Measurements from ENCODE around the gene KCNG2. TPM values are rescaled to one million over a fixed set of nuclear protein-coding genes. Genes with fewer than 3 reads are reported as not detected.

Gene KCNG2
- total and polyA plus RNA-seq, 2 experiments from 2014 or later, result not detected

DNA sequence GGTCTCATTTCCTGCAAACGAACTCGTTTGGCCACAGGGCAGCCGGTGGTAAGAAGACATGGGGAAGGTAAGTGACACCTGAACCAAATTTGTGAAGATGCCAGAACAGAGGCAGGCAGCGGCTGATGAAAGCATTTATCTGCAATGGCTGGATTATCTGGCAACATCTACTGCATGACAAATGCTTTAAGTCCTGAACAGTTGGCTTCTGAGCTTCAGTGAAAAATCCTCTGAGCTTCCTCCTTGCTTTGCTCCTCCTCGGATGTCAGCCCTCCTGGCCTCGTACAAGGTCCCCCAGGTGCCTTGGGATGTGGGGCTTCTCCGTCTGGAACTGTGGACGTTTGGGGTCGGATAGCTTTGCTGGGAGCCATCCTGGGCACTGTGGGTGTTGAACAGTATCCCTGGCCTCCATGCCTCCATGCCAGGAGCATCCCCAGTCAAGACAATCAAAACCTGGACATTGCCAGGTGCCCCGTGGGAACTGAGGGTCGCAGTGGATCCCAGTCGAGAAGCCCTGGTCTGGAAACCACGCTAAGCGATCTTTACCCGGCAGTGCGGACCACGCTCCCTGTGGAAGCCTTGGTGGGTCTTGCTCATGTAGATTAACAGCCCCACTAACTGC, 49.3 kb downstream of the KCNG2 start:
- 92% methylated on average over 17 of the region's 17 CpGs for WGBS (ENCODE audit: low lambda C conversion rate, missing lambda C conversion rate)
- no peak for TF ChIP-seq EZH2phosphoT487 (IDR thresholded peaks at IDR 0.05; ENCODE audit: low read depth, severe bottlenecking, unreplicated experiment)
- no peak for TF ChIP-seq CTCF (IDR thresholded peaks at IDR 0.05; ENCODE audit: poor library complexity)
- TF ChIP-seq EZH2 (IDR thresholded peaks at IDR 0.05; ENCODE audit: borderline replicate concordance), result no peak
- no peak overlapping the region for H3K4me2 ChIP-seq
- no peak for DNase-seq (ENCODE audit: low spot score)
- H4K20me1 ChIP-seq (ENCODE audit: insufficient read depth, poor library complexity, severe bottlenecking), result no peaks in the 10 kb centered on the region
- H3K79me2 ChIP-seq, result no peaks in the 10 kb centered on the region
- no peaks in the 10 kb centered on the region for H3K36me3 ChIP-seq (replicated peaks; ENCODE audit: insufficient read depth, low read depth)
- no peak overlapping the region for H2AFZ ChIP-seq
- H3K9me2 ChIP-seq (replicated peaks; ENCODE audit: insufficient read depth), result no peaks in the 10 kb centered on the region
- H3K27me3 ChIP-seq, result no peaks in the 10 kb centered on the region
- H3K9me3 ChIP-seq (ENCODE audit: low read depth), result no peaks in the 10 kb centered on the region
- no peak overlapping the region for H3K4me3 ChIP-seq
- no peak overlapping the region for H3K27ac ChIP-seq
- no peaks in the 10 kb centered on the region for H3K4me1 ChIP-seq (ENCODE audit: insufficient read depth)

GRCh38 chr18:79847606-79848293, 50.0 kb downstream of the KCNG2 start:
- Histone ChIP-seq H4K20me1 (ENCODE audit: insufficient read depth, poor library complexity, severe bottlenecking) (no peaks in the 10 kb centered on the region), H3K79me2 (no peaks in the 10 kb centered on the region), H3K36me3 (replicated peaks; ENCODE audit: insufficient read depth, low read depth) (no peaks in the 10 kb centered on the region), H3K4me3 (no peak overlapping the region), H2AFZ (no peak overlapping the region), H3K27ac (no peak overlapping the region), H3K27me3 (no peaks in the 10 kb centered on the region), H3K4me2 (no peak overlapping the region), H3K9me2 (replicated peaks; ENCODE audit: insufficient read depth) (no peaks in the 10 kb centered on the region), H3K4me1 (ENCODE audit: insufficient read depth) (no peaks in the 10 kb centered on the region), H3K9me3 (ENCODE audit: low read depth) (no peaks in the 10 kb centered on the region)
- no peak for TF ChIP-seq EZH2 (IDR thresholded peaks at IDR 0.05; ENCODE audit: borderline replicate concordance)
- TF ChIP-seq CTCF (IDR thresholded peaks at IDR 0.05; ENCODE audit: poor library complexity), result no peak
- no peak for TF ChIP-seq EZH2phosphoT487 (IDR thresholded peaks at IDR 0.05; ENCODE audit: low read depth, severe bottlenecking, unreplicated experiment)
- 92% methylated on average over 15 of the region's 15 CpGs for WGBS (ENCODE audit: low lambda C conversion rate, missing lambda C conversion rate)
- DNase-seq (ENCODE audit: low spot score), result no peak

- WGBS (ENCODE audit: low lambda C conversion rate, missing lambda C conversion rate), result 93% methylated on average over 15 of the region's 15 CpGs
- no peak for DNase-seq (ENCODE audit: low spot score)
- H3K4me3 ChIP-seq, result no peak overlapping the region
- H3K36me3 ChIP-seq (replicated peaks; ENCODE audit: insufficient read depth, low read depth), result no peaks in the 10 kb centered on the region
- H3K9me2 ChIP-seq (replicated peaks; ENCODE audit: insufficient read depth), result no peaks in the 10 kb centered on the region
- H3K79me2 ChIP-seq, result no peaks in the 10 kb centered on the region
- H3K4me1 ChIP-seq (ENCODE audit: insufficient read depth), result no peaks in the 10 kb centered on the region
- H3K27ac ChIP-seq, result no peak overlapping the region
- H3K9me3 ChIP-seq (ENCODE audit: low read depth), result no peaks in the 10 kb centered on the region
- no peak for TF ChIP-seq EZH2phosphoT487 (IDR thresholded peaks at IDR 0.05; ENCODE audit: low read depth, severe bottlenecking, unreplicated experiment)
- no peak for TF ChIP-seq CTCF (IDR thresholded peaks at IDR 0.05; ENCODE audit: poor library complexity)
- no peak for TF ChIP-seq EZH2 (IDR thresholded peaks at IDR 0.05; ENCODE audit: borderline replicate concordance)
- no peak overlapping the region for H2AFZ ChIP-seq
- no peak overlapping the region for H3K4me2 ChIP-seq
- H3K27me3 ChIP-seq, result no peaks in the 10 kb centered on the region
- no peaks in the 10 kb centered on the region for H4K20me1 ChIP-seq (ENCODE audit: insufficient read depth, poor library complexity, severe bottlenecking)
Observed at GRCh38 chr18:79848294-79848578, 50.5 kb downstream of the KCNG2 start.
